ENCODE results near the gene LSAMP.

GRCh38 chr3:115927197-115927596 lies 518.1 kb downstream of the LSAMP start:
- TF ChIP-seq CTCF (IDR thresholded peaks at IDR 0.05) (no peak), POLR2A (IDR thresholded peaks at IDR 0.05) (no peak), EP300 (IDR thresholded peaks at IDR 0.05) (no peak)

All from sigmoid colon (tissue), 4 donors.